Cardiac fibroblast (primary cell): Measurements from ENCODE around the gene SBNO2.

Experiments
- DNase-seq, 2 donors: peaks; one replicate each; pipeline versions ENCODE4 v3.0.0 to v3.0.0-alpha.2; 2010; ENCODE audit warnings: low read depth in 2 of 2
- H3K4me3 ChIP-seq, 2 donors: replicated peaks in 1 of 2; 1 replicate in 1 of 2; 2 replicates in 1 of 2; pipeline ENCODE4 v1.5.1; 2011; ENCODE audit warnings: low read depth in 2 of 2, low read length in 2 of 2, mild to moderate bottlenecking in 2 of 2, moderate library complexity in 1 of 2
- TF ChIP-seq, protein P1 (sequence below): IDR thresholded peaks from one replicate; pipeline ENCODE4 v1.5.1; 2011; ENCODE audit warnings: low read depth, mild to moderate bottlenecking, low read length, inconsistent platforms

Gene SBNO2

DNA sequence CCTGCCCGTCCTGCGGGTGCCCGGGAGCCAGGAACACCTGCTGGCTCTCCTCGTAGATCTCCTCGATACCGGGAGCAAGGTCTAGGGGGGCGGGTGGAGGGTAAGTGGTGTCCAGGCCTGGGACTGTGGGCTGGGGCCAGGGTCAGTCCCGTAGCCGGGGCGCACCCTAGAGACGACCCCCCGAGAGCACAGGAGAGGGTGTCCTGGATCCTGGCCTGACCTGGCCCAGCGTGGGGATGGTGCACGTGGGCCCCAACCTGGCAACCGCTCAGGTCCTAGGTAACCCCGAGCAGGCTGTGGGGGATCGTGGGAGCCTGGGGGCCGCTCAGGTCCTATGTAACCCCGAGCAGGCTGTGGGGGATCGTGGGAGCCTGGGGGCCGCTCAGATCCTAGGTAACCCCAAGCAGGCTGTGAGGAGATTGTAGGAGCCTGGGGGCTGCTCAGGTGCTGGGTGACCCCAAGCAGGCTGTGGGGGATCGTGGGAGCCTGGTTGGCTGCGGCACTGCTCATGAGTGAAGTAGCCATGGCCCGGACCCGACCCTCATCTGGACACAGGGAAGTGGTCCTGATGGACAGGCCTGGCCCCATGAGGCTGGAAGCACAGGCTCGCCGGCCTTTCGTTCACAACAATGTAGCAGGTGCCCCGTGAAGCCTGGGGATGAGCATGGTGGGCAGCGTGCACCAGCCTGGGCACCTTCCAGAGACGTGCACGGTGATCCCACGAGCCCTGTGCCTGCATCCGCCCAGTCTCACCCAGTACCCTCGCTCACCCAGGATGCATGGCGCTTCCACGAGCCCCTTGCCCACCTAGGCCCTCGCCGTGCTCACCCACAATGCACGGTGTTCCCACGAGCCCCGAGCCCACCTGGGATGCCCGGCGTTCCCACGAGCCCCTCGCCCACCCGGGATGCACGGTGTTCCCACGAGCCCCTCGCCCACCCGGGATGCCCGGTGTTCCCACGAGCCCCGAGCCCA, 64.1 kb downstream of the SBNO2 start:
- TF ChIP-seq, protein P1, sequence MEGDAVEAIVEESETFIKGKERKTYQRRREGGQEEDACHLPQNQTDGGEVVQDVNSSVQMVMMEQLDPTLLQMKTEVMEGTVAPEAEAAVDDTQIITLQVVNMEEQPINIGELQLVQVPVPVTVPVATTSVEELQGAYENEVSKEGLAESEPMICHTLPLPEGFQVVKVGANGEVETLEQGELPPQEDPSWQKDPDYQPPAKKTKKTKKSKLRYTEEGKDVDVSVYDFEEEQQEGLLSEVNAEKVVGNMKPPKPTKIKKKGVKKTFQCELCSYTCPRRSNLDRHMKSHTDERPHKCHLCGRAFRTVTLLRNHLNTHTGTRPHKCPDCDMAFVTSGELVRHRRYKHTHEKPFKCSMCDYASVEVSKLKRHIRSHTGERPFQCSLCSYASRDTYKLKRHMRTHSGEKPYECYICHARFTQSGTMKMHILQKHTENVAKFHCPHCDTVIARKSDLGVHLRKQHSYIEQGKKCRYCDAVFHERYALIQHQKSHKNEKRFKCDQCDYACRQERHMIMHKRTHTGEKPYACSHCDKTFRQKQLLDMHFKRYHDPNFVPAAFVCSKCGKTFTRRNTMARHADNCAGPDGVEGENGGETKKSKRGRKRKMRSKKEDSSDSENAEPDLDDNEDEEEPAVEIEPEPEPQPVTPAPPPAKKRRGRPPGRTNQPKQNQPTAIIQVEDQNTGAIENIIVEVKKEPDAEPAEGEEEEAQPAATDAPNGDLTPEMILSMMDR: no peak
- no peak for DNase-seq
- no peak overlapping the region for H3K4me3 ChIP-seq

DNA sequence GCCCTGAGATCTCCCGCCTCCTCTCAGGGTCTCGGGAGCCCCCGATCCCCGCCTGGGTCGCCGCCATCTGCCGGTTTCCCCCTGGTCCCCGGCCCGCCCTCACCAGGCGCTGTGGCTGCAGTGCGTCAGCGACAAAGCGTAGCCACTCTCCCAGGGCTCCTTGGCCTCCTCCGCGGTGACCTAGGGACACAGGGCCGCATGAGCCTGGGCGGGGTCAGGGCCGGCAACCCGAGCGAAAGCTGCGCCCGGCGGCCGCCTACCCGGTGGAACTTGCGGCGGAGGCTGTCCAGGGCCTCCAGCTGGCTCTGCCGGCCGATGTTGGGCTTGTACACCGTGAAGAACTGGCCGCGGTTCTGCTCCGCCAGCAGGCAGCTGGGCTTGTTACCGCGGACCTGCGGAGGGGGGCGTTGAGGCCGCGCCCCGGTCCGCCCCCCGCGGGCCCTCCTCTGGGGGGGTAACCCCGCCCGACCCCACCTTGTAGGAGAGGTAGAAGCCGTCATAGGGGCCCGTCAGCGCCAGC, 65.0 kb downstream of the SBNO2 start:
- no peak overlapping the region for H3K4me3 ChIP-seq
- TF ChIP-seq, protein P1: no peak
- no peak for DNase-seq

DNA sequence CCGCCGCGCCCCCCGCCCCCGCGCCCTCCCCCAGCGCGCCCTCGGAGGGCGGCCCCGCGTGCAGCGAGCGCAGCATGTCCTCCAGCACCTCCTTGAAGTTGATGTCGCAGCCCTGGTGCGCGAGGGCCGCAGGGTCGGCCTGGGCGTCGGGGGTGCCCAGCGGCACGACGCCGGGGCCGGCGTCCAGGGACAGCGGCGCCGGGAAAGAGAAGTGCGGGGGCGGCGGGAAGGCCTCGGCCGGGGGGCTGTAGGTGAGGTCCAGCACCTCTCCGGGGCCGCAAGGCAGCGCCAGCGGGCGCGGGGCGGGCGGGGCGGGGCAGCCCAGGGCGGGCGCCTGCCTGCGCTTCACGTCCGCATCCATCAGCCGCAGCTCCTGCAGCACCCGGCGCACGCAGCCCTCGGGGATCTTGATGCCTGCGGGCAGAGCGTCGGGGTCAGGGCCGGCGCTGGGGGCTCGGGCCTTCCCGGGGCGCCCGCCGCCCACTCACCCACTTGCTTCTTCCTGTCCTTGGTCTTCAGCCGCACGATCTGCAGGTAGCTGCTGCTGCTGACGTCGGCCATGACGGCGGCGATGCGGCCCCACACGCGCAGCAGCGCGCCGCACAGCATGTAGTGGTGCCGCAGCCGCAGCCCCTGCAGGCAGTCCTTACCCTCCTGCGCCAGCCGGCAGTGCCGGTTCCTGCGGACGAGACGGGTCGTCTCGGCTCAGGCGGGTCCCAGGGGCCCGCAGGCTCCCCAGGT, 65.6 kb downstream of the SBNO2 start:
- TF ChIP-seq, protein P1: no peak
- DNase-seq: no peak
- no peak overlapping the region for H3K4me3 ChIP-seq

DNA sequence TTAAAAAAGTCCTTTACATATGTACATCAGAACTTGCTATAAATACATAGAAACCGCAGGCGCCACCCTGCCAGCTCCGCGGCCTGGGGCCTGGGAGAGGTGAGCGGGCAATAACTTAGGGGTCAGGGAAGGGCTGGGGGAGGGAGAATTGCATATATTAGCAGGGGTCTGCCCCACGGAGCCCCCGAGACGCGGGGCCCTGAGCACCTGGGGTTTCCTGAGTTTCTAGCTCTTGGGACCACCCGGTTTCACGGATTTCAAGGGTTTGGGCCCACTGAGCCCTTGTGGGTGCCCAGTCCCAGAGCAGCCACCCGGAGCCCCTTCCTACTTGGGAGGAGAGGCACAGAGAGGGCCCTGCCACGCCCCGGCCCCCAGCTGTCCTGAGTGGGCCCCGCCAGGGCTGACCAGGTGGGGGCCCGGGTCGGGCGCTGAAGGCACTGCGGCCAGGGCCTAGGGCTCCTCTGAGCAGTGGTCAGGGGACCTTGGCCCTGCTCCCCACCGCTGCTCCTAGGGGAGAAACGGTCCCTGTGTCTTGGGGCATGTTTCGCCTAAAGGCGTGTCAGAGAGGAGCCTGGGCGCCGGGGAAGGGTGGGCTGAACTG, 66.3 kb downstream of the SBNO2 start:
- DNase-seq: no peak
- TF ChIP-seq, protein P1: no peak
- H3K4me3 ChIP-seq: no peak overlapping the region

DNA sequence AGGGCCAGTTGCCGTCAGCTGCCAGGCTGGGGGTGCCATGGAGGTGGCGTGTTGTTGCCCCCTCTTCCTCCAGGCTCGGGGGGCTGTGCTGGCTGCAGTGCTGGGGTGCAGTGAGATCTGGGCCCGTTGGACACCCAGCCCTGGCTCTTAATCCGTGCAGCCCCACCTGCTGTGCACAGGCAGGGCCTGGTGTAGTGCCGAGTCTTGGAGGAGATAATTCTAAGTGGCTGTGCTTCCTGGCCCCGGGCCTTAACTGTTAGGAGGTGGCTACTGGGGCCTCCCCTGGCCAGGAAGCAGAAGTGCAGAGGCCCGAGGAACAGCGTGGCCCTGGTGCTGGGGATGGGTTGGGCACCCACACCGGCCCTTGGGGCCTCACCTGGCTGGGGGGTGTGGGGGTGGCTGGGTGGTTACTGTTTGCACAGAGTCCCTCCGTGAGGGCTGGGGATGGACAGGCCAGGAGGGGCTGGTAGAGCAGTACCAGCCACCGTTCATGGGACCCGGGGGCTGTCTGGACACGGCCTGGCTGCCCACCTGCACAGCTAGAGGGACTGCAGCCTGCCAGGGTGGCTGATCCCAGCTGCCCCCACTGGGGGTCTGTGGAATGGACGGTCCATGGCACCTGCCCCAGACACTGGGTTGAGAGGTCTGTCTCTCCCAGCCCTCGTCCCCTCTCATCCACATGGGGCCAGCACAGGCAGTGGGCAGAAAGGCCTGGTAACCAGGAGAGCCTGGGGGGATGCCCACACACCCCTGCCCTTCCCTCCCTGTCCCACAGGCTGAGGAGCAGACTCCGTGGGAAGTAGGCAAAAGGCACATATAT, 67.0 kb downstream of the SBNO2 start:
- DNase-seq: peak; percentile 61 to 79
- H3K4me3 ChIP-seq: no peak overlapping the region
- TF ChIP-seq, protein P1: peak; percentile 17
